WTC11 (cell line): ENCODE data around the gene CASKIN2.

ENCODE experiments used
- CREB1 ChIP-seq: sonication (generic); formaldehyde crosslinking; IDR thresholded peaks from 2 replicates; pipeline ENCODE4 v1.8.0; 2023; ENCODE audit warnings: mild to moderate bottlenecking, missing genetic modification reagents
- CTCF ChIP-seq: fragments of 200-600 bp; IDR thresholded peaks from 2 replicates; pipeline ENCODE4 v1.8.0; 2022; ENCODE audit warnings: antibody characterized with exemption
- E2F5 ChIP-seq: sonication (generic); formaldehyde crosslinking; IDR thresholded peaks from 2 replicates; pipeline ENCODE4 v1.8.1; 2022; ENCODE audit warnings: mild to moderate bottlenecking, moderate library complexity, missing genetic modification reagents
- FOXP1 ChIP-seq: sonication (generic); formaldehyde crosslinking; IDR thresholded peaks from 2 replicates; pipeline ENCODE4 v1.8.0; 2022; ENCODE audit warnings: missing genetic modification reagents, mild to moderate bottlenecking, moderate library complexity, borderline replicate concordance
- PREB ChIP-seq: sonication (generic); formaldehyde crosslinking; IDR thresholded peaks from 2 replicates; pipeline ENCODE4 v1.8.1; 2022; ENCODE audit warnings: mild to moderate bottlenecking, missing genetic modification reagents, moderate library complexity, borderline replicate concordance
- TEAD4 ChIP-seq: sonication (generic); formaldehyde crosslinking; IDR thresholded peaks from 2 replicates; pipeline ENCODE4 v1.8.0; 2022; ENCODE audit warnings: mild to moderate bottlenecking, missing genetic modification reagents
- ZNF263 ChIP-seq: sonication (generic); formaldehyde crosslinking; IDR thresholded peaks from 2 replicates; pipeline ENCODE4 v1.8.1; 2022; ENCODE audit warnings: low read depth, mild to moderate bottlenecking, moderate library complexity, missing genetic modification reagents
- ZNF317 ChIP-seq: sonication (generic); formaldehyde crosslinking; IDR thresholded peaks from 2 replicates; pipeline ENCODE4 v1.8.1; 2023; ENCODE audit warnings: low read depth, mild to moderate bottlenecking, moderate library complexity, missing genetic modification reagents, borderline replicate concordance
- ZNF396 ChIP-seq: fragments of 250-450 bp; sonication (Bioruptor Pico); IDR thresholded peaks from 2 replicates; pipeline ENCODE4 v1.8.0; 2021; ENCODE audit warnings: mild to moderate bottlenecking, moderate library complexity, borderline replicate concordance
- TF ChIP-seq, protein P1 (sequence below): sonication (generic); formaldehyde crosslinking; IDR thresholded peaks from 2 replicates; pipeline ENCODE4 v1.8.0; 2022; ENCODE audit warnings: mild to moderate bottlenecking, missing genetic modification reagents
- TF ChIP-seq, protein P2 (sequence below): sonication (generic); formaldehyde crosslinking; IDR thresholded peaks from 2 replicates; pipeline ENCODE4 v1.8.0; 2022; ENCODE audit warnings: mild to moderate bottlenecking, missing genetic modification reagents

DNA sequence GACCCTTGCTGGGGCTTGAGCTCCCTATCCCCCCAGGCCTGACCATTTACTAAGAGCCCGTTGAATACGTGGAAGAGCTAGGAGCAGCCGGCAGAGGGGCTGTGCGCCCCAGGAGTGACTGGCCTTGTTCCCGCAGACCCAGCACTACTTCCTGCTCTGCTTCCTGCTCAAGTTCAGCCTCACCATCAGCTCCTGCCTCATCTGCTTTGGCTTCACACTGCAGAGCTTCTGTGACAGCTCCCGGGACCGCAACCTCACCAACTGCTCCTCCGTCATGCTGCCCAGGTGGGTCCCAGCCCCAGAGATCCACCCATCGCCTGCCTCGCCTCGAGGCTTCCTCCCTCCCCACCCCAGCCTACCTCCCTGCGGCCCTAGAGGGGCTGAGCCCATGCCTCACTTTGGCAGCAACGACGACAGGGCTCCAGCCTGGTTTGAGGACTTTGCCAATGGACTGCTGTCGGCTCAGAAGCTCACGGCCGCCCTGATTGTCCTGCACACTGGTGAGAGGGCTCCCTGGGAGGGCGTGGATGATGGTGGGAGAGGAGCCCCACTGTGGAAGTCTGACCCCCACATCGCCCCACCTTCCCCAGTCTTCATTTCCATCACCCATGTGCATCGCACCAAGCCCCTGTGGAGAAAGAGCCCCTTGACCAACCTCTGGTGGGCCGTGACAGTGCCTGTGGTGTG is 17.2 kb downstream of the CASKIN2 start:
- TF ChIP-seq E2F5 (CRISPR knock-in tag) = no peak
- TF ChIP-seq ZNF263 (CRISPR knock-in tag) = no peak
- TF ChIP-seq CTCF = no peak
- no peak for TF ChIP-seq TEAD4 (CRISPR knock-in tag)
- TF ChIP-seq, protein P1, sequence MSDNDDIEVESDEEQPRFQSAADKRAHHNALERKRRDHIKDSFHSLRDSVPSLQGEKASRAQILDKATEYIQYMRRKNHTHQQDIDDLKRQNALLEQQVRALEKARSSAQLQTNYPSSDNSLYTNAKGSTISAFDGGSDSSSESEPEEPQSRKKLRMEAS (CRISPR knock-in tag) = no peak
- TF ChIP-seq FOXP1 (CRISPR knock-in tag) = no peak
- TF ChIP-seq, protein P2, sequence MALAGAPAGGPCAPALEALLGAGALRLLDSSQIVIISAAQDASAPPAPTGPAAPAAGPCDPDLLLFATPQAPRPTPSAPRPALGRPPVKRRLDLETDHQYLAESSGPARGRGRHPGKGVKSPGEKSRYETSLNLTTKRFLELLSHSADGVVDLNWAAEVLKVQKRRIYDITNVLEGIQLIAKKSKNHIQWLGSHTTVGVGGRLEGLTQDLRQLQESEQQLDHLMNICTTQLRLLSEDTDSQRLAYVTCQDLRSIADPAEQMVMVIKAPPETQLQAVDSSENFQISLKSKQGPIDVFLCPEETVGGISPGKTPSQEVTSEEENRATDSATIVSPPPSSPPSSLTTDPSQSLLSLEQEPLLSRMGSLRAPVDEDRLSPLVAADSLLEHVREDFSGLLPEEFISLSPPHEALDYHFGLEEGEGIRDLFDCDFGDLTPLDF (CRISPR knock-in tag) = no peak
- TF ChIP-seq CREB1 (CRISPR knock-in tag) = no peak
- no peak for TF ChIP-seq PREB (CRISPR knock-in tag)
- no peak for TF ChIP-seq ZNF396 (CRISPR knock-in tag)
- no peak for TF ChIP-seq ZNF317 (CRISPR knock-in tag)
